ENCODE data around the gene KCNJ6. TPM values are rescaled to one million over a fixed set of nuclear protein-coding genes. Genes with fewer than 3 reads are reported as not detected.

The KCNJ6 gene
- not detected for polyA plus RNA-seq (2013)

DNA sequence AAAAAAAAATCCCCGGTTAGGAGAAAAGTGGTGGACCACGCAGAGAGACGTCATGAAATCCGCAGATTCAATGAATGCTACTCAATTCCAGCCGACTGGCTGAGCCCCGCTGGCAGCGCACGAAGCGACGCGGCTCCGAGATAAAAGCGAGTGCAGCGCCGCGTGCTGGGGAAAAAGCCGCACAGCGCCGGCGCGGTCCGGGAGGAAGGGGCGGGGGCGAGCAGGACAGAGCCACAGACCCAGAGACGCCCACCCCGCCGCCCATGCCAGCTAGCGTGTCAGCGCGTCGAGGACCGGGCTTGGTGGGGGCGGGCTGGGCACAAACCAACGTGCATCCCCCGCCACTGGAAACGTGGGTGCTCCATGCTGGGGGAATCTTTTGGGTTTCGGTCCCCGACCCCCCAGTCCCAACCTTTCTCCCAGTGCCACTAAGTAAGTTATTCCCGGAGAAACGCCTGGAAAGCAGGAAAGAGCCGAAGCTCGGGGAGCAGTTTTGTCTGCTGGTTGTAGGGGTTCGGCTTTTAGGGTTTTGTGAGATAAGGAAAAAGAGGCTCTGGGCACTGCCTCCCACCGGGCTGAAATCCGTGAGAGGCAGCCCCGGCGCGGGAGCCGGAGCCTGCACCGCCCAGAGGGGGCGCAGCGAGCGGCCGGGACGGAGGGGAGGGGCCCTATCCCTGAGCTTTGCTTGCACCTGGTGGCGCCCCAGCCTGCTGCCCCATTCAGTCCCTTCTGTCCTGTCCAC lies at the start of gene KCNJ6:
Gene KCNJ6 (minus strand): TSS at position 148 of the 742 bp plus-strand sequence. CDS start 75,775 bp downstream, outside the sequence.
- peak; percentile 46 to 71 (median 70) for DNase-seq
- WGBS (ENCODE audit: insufficient coverage): under 1% methylated on average over 48 of the region's 56 CpGs
- ChIA-PET POLR2A (no interaction called here), CTCF (interaction anchor here (1.1 kb wide), 1 partner anchor 157 kb away, joined by 8 read pairs; no protein-coding TSS in a partner anchor)
- H3K9me3 ChIP-seq (ENCODE audit: control extremely low read depth in 1 of 5, control insufficient read depth in 4 of 5, insufficient read depth in 2 of 5, low read depth in 1 of 5, low read length in 4 of 5): peaks cover 0 to 6% (median 0%) of the 10 kb centered on the region in 5 experiments
- H3K27me3 ChIP-seq (replicated peaks in 2 of 5; ENCODE audit: control insufficient read depth in 4 of 5, insufficient read depth in 5 of 5, low read length in 4 of 5): peaks cover 21 to 81% (median 38%) of the 10 kb centered on the region in 5 experiments
- H3K36me3 ChIP-seq (ENCODE audit: control insufficient read depth in 4 of 4, insufficient read depth in 4 of 4, low read length in 3 of 4): no peaks in the 10 kb centered on the region
- peaks cover 0 to 16% (median 10%) of the 10 kb centered on the region in 4 experiments for H3K4me1 ChIP-seq (ENCODE audit: control extremely low read depth in 1 of 4, control insufficient read depth in 4 of 4, insufficient read depth in 4 of 4, low read length in 3 of 4)
- peak within 1 kb of the TSS in 3 of 7 experiments; percentile 19 to 48 (median 38) for H3K4me3 ChIP-seq (ENCODE audit: control insufficient read depth in 1 of 7, extremely low read depth in 1 of 7, insufficient read depth in 4 of 7, low read depth in 2 of 7, low read length in 6 of 7)
- H3K27ac ChIP-seq (ENCODE audit: insufficient read depth in 1 of 2, low read depth in 1 of 2, low read length in 2 of 2, poor library complexity in 1 of 2, severe bottlenecking in 2 of 2): no peak within 1 kb of the TSS

- Histone ChIP-seq H3K36me3 (ENCODE audit: control insufficient read depth in 4 of 4, insufficient read depth in 4 of 4, low read length in 3 of 4) (no peaks in the 10 kb centered on the region), H3K27me3 (replicated peaks in 2 of 5; ENCODE audit: control insufficient read depth in 4 of 5, insufficient read depth in 5 of 5, low read length in 4 of 5) (peaks cover 2 to 4% (median 3%) of the 10 kb centered on the region in 5 experiments), H3K4me3 (ENCODE audit: control insufficient read depth in 1 of 7, extremely low read depth in 1 of 7, insufficient read depth in 4 of 7, low read depth in 2 of 7, low read length in 6 of 7) (no peak overlapping the region), H3K9me3 (ENCODE audit: control extremely low read depth in 1 of 5, control insufficient read depth in 4 of 5, insufficient read depth in 2 of 5, low read depth in 1 of 5, low read length in 4 of 5) (no peaks in the 10 kb centered on the region), H3K27ac (ENCODE audit: insufficient read depth in 1 of 2, low read depth in 1 of 2, low read length in 2 of 2, poor library complexity in 1 of 2, severe bottlenecking in 2 of 2) (no peak overlapping the region), H3K4me1 (ENCODE audit: control extremely low read depth in 1 of 4, control insufficient read depth in 4 of 4, insufficient read depth in 4 of 4, low read length in 3 of 4) (no peaks in the 10 kb centered on the region)
- DNase-seq: no peak
- POLR2A ChIA-PET: no interaction called here
- 83% methylated on average over 10 of the region's 11 CpGs for WGBS (ENCODE audit: insufficient coverage)
- CTCF ChIA-PET: no interaction called here
Observed at GRCh38 chr21:37965088-37965805, 49.0 kb upstream of the KCNJ6 start.

GRCh38 chr21:37958537-37958936 lies 42.3 kb upstream of the KCNJ6 start:
- ChIA-PET CTCF (no interaction called here), POLR2A (no interaction called here)
- H3K9me3 ChIP-seq (ENCODE audit: control extremely low read depth in 1 of 5, control insufficient read depth in 4 of 5, insufficient read depth in 2 of 5, low read depth in 1 of 5, low read length in 4 of 5): no peaks in the 10 kb centered on the region
- WGBS (ENCODE audit: insufficient coverage): 100% methylated on average over 2 of the region's 3 CpGs
- no peaks in the 10 kb centered on the region for H3K4me1 ChIP-seq (ENCODE audit: control extremely low read depth in 1 of 4, control insufficient read depth in 4 of 4, insufficient read depth in 4 of 4, low read length in 3 of 4)
- H3K27ac ChIP-seq (ENCODE audit: insufficient read depth in 1 of 2, low read depth in 1 of 2, low read length in 2 of 2, poor library complexity in 1 of 2, severe bottlenecking in 2 of 2): no peak overlapping the region
- DNase-seq: no peak
- H3K36me3 ChIP-seq (ENCODE audit: control insufficient read depth in 4 of 4, insufficient read depth in 4 of 4, low read length in 3 of 4): no peaks in the 10 kb centered on the region
- peaks cover 2 to 28% (median 4%) of the 10 kb centered on the region in 5 experiments for H3K27me3 ChIP-seq (replicated peaks in 2 of 5; ENCODE audit: control insufficient read depth in 4 of 5, insufficient read depth in 5 of 5, low read length in 4 of 5)
- H3K4me3 ChIP-seq (ENCODE audit: control insufficient read depth in 1 of 7, extremely low read depth in 1 of 7, insufficient read depth in 4 of 7, low read depth in 2 of 7, low read length in 6 of 7): no peak overlapping the region

DNA sequence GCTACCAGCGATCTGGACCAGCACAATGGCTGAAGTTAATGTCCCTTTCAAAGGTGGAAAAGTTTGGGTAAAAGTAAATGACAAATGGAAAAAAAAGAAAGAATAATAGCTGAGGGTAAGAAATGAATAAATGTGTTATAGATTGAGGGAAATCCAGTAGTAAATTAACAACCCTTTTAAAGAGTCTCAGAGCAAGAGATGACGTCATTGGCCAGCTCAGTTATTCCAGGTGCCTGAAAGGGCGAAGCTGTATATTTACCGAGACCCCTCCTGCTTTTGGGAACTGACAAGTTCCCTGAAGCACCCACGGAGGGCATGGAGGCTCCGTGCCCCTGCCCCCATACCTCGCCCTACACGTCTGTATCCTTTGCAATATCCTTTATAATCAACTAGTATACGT lies 40.5 kb upstream of the KCNJ6 start:
- H3K4me1 ChIP-seq (ENCODE audit: control extremely low read depth in 1 of 4, control insufficient read depth in 4 of 4, insufficient read depth in 4 of 4, low read length in 3 of 4): no peaks in the 10 kb centered on the region
- H3K27me3 ChIP-seq (replicated peaks in 2 of 5; ENCODE audit: control insufficient read depth in 4 of 5, insufficient read depth in 5 of 5, low read length in 4 of 5): peaks cover 2 to 30% (median 4%) of the 10 kb centered on the region in 5 experiments
- CTCF ChIA-PET: no interaction called here
- no peaks in the 10 kb centered on the region for H3K9me3 ChIP-seq (ENCODE audit: control extremely low read depth in 1 of 5, control insufficient read depth in 4 of 5, insufficient read depth in 2 of 5, low read depth in 1 of 5, low read length in 4 of 5)
- no peaks in the 10 kb centered on the region for H3K36me3 ChIP-seq (ENCODE audit: control insufficient read depth in 4 of 4, insufficient read depth in 4 of 4, low read length in 3 of 4)
- POLR2A ChIA-PET: no interaction called here
- DNase-seq: no peak
- H3K4me3 ChIP-seq (ENCODE audit: control insufficient read depth in 1 of 7, extremely low read depth in 1 of 7, insufficient read depth in 4 of 7, low read depth in 2 of 7, low read length in 6 of 7): no peak overlapping the region
- 95% methylated on average over 3 of the region's 9 CpGs for WGBS (ENCODE audit: insufficient coverage)
- H3K27ac ChIP-seq (ENCODE audit: insufficient read depth in 1 of 2, low read depth in 1 of 2, low read length in 2 of 2, poor library complexity in 1 of 2, severe bottlenecking in 2 of 2): no peak overlapping the region

DNA sequence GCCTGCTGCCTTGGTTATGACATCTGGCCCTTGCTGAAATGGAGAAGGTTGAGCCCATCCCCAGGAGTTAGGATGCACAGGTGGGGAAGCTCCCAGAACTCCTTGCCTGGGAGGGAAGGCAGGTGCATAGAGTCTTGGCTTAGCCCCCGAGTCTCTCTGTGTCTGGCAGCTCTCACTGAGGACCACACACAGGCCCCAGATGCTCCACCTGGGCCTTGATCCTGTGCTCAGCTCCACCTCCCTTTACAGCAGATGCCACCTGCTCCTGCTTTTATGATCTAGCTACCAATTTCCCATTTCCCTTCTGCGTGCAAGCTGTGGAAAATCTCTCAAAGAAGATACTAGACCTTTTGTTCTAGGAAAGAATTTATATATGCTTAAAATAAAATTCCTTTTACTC lies 28.8 kb upstream of the KCNJ6 start:
- Histone ChIP-seq H3K4me1 (ENCODE audit: control extremely low read depth in 1 of 4, control insufficient read depth in 4 of 4, insufficient read depth in 4 of 4, low read length in 3 of 4) (no peaks in the 10 kb centered on the region), H3K36me3 (ENCODE audit: control insufficient read depth in 4 of 4, insufficient read depth in 4 of 4, low read length in 3 of 4) (no peaks in the 10 kb centered on the region), H3K4me3 (ENCODE audit: control insufficient read depth in 1 of 7, extremely low read depth in 1 of 7, insufficient read depth in 4 of 7, low read depth in 2 of 7, low read length in 6 of 7) (no peak overlapping the region), H3K27ac (ENCODE audit: insufficient read depth in 1 of 2, low read depth in 1 of 2, low read length in 2 of 2, poor library complexity in 1 of 2, severe bottlenecking in 2 of 2) (no peak overlapping the region), H3K9me3 (ENCODE audit: control extremely low read depth in 1 of 5, control insufficient read depth in 4 of 5, insufficient read depth in 2 of 5, low read depth in 1 of 5, low read length in 4 of 5) (no peaks in the 10 kb centered on the region), H3K27me3 (replicated peaks in 2 of 5; ENCODE audit: control insufficient read depth in 4 of 5, insufficient read depth in 5 of 5, low read length in 4 of 5) (peaks cover 0 to 4% (median 0%) of the 10 kb centered on the region in 5 experiments)
- ChIA-PET POLR2A (no interaction called here), CTCF (interaction anchor here (1.1 kb wide), 1 partner anchor 13 kb away, joined by 3 read pairs; no protein-coding TSS in a partner anchor)
- no peak for DNase-seq
- WGBS (ENCODE audit: insufficient coverage): 89% methylated on average over 1 of the region's 2 CpGs

GRCh38 chr21:37944496-37944895 lies 28.2 kb upstream of the KCNJ6 start:
- WGBS (ENCODE audit: insufficient coverage): 76% methylated on average over 5 of the region's 5 CpGs
- Histone ChIP-seq H3K27me3 (replicated peaks in 2 of 5; ENCODE audit: control insufficient read depth in 4 of 5, insufficient read depth in 5 of 5, low read length in 4 of 5) (peaks cover 0 to 4% (median 0%) of the 10 kb centered on the region in 5 experiments), H3K9me3 (ENCODE audit: control extremely low read depth in 1 of 5, control insufficient read depth in 4 of 5, insufficient read depth in 2 of 5, low read depth in 1 of 5, low read length in 4 of 5) (peaks cover 0 to 5% (median 0%) of the 10 kb centered on the region in 5 experiments), H3K27ac (ENCODE audit: insufficient read depth in 1 of 2, low read depth in 1 of 2, low read length in 2 of 2, poor library complexity in 1 of 2, severe bottlenecking in 2 of 2) (no peak overlapping the region), H3K4me3 (ENCODE audit: control insufficient read depth in 1 of 7, extremely low read depth in 1 of 7, insufficient read depth in 4 of 7, low read depth in 2 of 7, low read length in 6 of 7) (no peak overlapping the region), H3K36me3 (ENCODE audit: control insufficient read depth in 4 of 4, insufficient read depth in 4 of 4, low read length in 3 of 4) (no peaks in the 10 kb centered on the region), H3K4me1 (ENCODE audit: control extremely low read depth in 1 of 4, control insufficient read depth in 4 of 4, insufficient read depth in 4 of 4, low read length in 3 of 4) (no peaks in the 10 kb centered on the region)
- CTCF ChIA-PET: interaction anchor here (1.1 kb wide), 1 partner anchor 12 kb away, joined by 3 read pairs; no protein-coding TSS in a partner anchor
- no peak for DNase-seq
- POLR2A ChIA-PET: interaction anchor here (0.6 kb wide), 1 partner anchor 18 kb away, joined by 3 read pairs; no protein-coding TSS in a partner anchor

DNA sequence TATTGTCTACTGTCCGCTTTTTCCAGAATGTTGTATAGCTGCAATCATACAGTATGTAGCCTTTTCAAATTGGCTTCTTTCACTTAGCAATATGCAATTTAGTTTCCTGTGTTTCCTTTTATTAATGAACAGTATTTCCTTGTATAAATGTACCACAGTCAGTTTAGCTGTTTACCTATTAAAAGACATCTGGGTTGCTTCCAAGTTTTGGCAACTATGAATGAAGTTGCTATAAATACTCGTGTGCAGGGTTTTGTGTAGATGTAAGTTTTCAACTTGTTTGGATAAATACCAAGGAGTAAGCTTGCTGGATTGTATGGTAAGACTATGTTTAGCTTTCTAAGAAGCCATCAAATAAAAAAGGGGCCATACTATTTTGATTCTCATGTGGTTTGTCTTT lies 24.4 kb upstream of the KCNJ6 start:
- 59% methylated on average over 2 of the region's 2 CpGs for WGBS (ENCODE audit: insufficient coverage)
- Histone ChIP-seq H3K4me3 (ENCODE audit: control insufficient read depth in 1 of 7, extremely low read depth in 1 of 7, insufficient read depth in 4 of 7, low read depth in 2 of 7, low read length in 6 of 7) (no peak overlapping the region), H3K27ac (ENCODE audit: insufficient read depth in 1 of 2, low read depth in 1 of 2, low read length in 2 of 2, poor library complexity in 1 of 2, severe bottlenecking in 2 of 2) (no peak overlapping the region), H3K9me3 (ENCODE audit: control extremely low read depth in 1 of 5, control insufficient read depth in 4 of 5, insufficient read depth in 2 of 5, low read depth in 1 of 5, low read length in 4 of 5) (peaks cover 0 to 5% (median 0%) of the 10 kb centered on the region in 5 experiments), H3K27me3 (replicated peaks in 2 of 5; ENCODE audit: control insufficient read depth in 4 of 5, insufficient read depth in 5 of 5, low read length in 4 of 5) (no peaks in the 10 kb centered on the region), H3K4me1 (ENCODE audit: control extremely low read depth in 1 of 4, control insufficient read depth in 4 of 4, insufficient read depth in 4 of 4, low read length in 3 of 4) (no peaks in the 10 kb centered on the region), H3K36me3 (ENCODE audit: control insufficient read depth in 4 of 4, insufficient read depth in 4 of 4, low read length in 3 of 4) (no peaks in the 10 kb centered on the region)
- no peak for DNase-seq
- ChIA-PET POLR2A (no interaction called here), CTCF (interaction anchor here (1.0 kb wide), 1 partner anchor 23 kb away, joined by 3 read pairs; no protein-coding TSS in a partner anchor)

Data from common myeloid progenitor, CD34-positive (primary cell).